Measurements from ENCODE around the gene TTC28. TPM values are rescaled to one million over a fixed set of nuclear protein-coding genes. Genes with fewer than 3 reads are reported as not detected.
A peak's percentile ranks its signal among the peaks of the same experiment; 100 is the strongest.

Gene TTC28
- total and polyA plus RNA-seq, 12 donors: 3.4 to 75.6 (median 28.6) TPM

DNA sequence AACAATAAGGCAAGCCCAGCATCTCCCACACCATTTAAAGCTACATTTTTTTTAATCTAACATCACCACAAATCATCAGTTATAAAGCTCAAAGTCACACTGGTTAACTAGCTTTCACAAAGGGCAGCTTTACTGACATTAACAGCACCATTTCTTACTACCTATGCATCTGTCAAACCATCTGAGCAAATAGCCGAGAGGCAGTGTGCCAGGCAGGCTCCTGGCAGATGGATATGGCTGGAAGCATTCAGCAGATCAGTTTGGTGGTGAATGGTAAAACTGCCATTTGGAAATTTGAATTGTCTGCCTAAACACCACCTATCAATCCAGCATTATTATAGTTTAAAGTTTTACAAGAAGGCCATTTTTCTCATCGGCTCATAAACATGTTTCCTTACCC lies 131.2 kb downstream of the TTC28 start:
- Histone ChIP-seq H3K4me3 (no peak overlapping the region), H3K27me3 (no peaks in the 10 kb centered on the region), H3K4me1 (replicated peaks in 1 of 2) (peaks cover 0 to 12% of the 10 kb centered on the region in 2 donors), H3K27ac (no peak overlapping the region), H3K9me3 (replicated peaks in 1 of 3) (no peaks in the 10 kb centered on the region), H3K36me3 (replicated peaks in 1 of 2) (no peaks in the 10 kb centered on the region)
- intact Hi-C loops (cut with DNase I): no loop called here
- WGBS, 4 donors: 80 to 100% (median 96%) methylated on average over 2 of the region's 2 CpGs
- TF ChIP-seq POLR2A (IDR thresholded peaks at IDR 0.05) (no peak), CTCF (IDR thresholded peaks at IDR 0.05) (no peak)
- no peak for DNase-seq

- intact Hi-C loops (cut with DNase I): no loop called here
- Histone ChIP-seq H3K9me3 (replicated peaks in 1 of 3) (no peaks in the 10 kb centered on the region), H3K27ac (peak overlapping the region in 1 of 5 donors; percentile 54), H3K4me3 (no peak overlapping the region), H3K27me3 (no peaks in the 10 kb centered on the region), H3K36me3 (replicated peaks in 1 of 2) (no peaks in the 10 kb centered on the region), H3K4me1 (replicated peaks in 1 of 2) (peaks cover 0 to 12% of the 10 kb centered on the region in 2 donors)
- TF ChIP-seq POLR2A (IDR thresholded peaks at IDR 0.05): no peak
- TF ChIP-seq CTCF (IDR thresholded peaks at IDR 0.05): no peak
- WGBS, 4 donors: 25 to 40% (median 35%) methylated on average over 4 of the region's 4 CpGs
- DNase-seq: no peak
These were observed 132.4 kb downstream of the TTC28 start for GRCh38 chr22:28547132-28547842.

DNA sequence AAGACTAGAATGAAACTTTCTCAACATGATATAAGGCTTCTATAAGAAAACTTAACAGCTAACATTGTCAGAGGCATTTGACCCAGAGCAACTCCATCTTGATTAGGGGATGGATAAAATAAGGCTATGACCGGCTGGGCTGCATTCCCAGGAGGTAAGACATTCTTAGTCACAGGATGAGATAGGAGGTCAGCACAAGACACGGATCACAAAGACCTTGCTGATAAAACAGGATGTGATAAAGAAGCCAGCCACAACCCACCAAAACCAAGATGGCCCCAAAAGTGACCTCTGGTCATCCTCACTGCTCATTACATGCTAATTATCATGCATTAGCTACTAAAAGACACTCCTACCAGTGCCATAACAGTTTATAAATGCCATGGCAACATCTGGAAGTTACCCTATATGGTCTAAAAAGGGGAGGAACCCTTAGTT lies 135.2 kb downstream of the TTC28 start:
- H3K36me3 ChIP-seq (replicated peaks in 1 of 2): no peaks in the 10 kb centered on the region
- no peak overlapping the region for H3K4me3 ChIP-seq
- DNase-seq: peak; percentile 27 to 72 (median 66)
- TF ChIP-seq CTCF (IDR thresholded peaks at IDR 0.05): no peak
- TF ChIP-seq POLR2A (IDR thresholded peaks at IDR 0.05): no peak
- 23 to 42% (median 33%) methylated on average over 2 of the region's 2 CpGs for WGBS, 4 donors
- H3K27ac ChIP-seq: peak overlapping the region in 1 of 5 donors; percentile 6
- H3K27me3 ChIP-seq: no peaks in the 10 kb centered on the region
- no peaks in the 10 kb centered on the region for H3K9me3 ChIP-seq (replicated peaks in 1 of 3)
- intact Hi-C loops (cut with DNase I): no loop called here
- peaks cover 0 to 12% of the 10 kb centered on the region in 2 donors for H3K4me1 ChIP-seq (replicated peaks in 1 of 2)

- no peaks in the 10 kb centered on the region for H3K9me3 ChIP-seq (replicated peaks in 1 of 3)
- no peak overlapping the region for H3K4me3 ChIP-seq
- no peaks in the 10 kb centered on the region for H3K27me3 ChIP-seq
- no peak for DNase-seq
- peaks cover 0 to 12% of the 10 kb centered on the region in 2 donors for H3K4me1 ChIP-seq (replicated peaks in 1 of 2)
- no peak for TF ChIP-seq POLR2A (IDR thresholded peaks at IDR 0.05)
- TF ChIP-seq CTCF (IDR thresholded peaks at IDR 0.05): no peak
- intact Hi-C loops (cut with DNase I): no loop called here
- no peaks in the 10 kb centered on the region for H3K36me3 ChIP-seq (replicated peaks in 1 of 2)
- 78 to 88% (median 82%) methylated on average over 1 of the region's 1 CpG for WGBS, 4 donors
- no peak overlapping the region for H3K27ac ChIP-seq
These were observed 136.5 kb downstream of the TTC28 start for GRCh38 chr22:28542980-28543621.
